GM12891 (cell line): ENCODE results near the gene WDR20.

Experiments used
- POLR2A ChIP-seq: IDR thresholded peaks from 2 replicates; pipeline ENCODE4 v1.6.1; 2011; ENCODE audit warnings: low read depth, low read length, control low read depth
- POLR2AphosphoS5 ChIP-seq: IDR thresholded peaks from 2 replicates; pipeline ENCODE4 v1.6.1; 2011; ENCODE audit warnings: low read depth, low read length, control low read depth

DNA sequence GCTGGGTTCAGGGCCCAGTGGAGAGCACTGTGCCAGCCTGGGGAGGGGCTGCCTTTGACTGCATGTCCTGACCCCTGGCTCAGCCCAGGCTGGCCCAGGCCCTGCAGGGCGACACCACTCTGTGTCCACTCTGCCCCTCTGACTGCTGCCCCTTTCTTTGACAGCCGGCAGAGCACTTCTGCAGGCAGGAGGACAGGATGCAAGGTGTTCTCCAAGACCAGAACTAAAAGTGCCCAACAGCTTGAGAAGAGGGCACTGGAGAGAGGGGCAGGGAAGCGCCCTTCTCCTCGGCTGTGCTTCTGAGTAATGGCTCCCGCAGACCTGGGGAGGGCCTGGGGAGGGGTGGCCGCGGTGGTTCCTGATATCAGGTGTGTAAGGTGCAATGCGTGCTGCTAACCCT, 72.7 kb downstream of the WDR20 start:
- no peak for TF ChIP-seq POLR2A
- no peak for TF ChIP-seq POLR2AphosphoS5
